ENCODE results near the gene DYNLL2.
"Not testable (repeated sequence)": the region's sequence is repeated elsewhere in the genome, so short reads cannot be mapped to it uniquely, and the experiment has no call there.

The DYNLL2 gene

GRCh38 chr17:58082870-58083490 is at the start of gene DYNLL2:
Gene DYNLL2 (plus strand): TSS chr17:58083419. CDS start chr17:58087091, 3,672 bp downstream.
- peak; percentile 94 for DNase-seq

GRCh38 chr17:58039975-58040374 is 43.2 kb upstream of the DYNLL2 start:
- DNase-seq, result no peak

- DNase-seq, result no peak
These were observed 42.8 kb upstream of the DYNLL2 start for GRCh38 chr17:58040386-58040785.

GRCh38 chr17:58041161-58041560 is 42.1 kb upstream of the DYNLL2 start:
- no peak for DNase-seq

- DNase-seq, result no peak
These were observed 39.7 kb upstream of the DYNLL2 start for GRCh38 chr17:58043221-58044181.

- not testable (repeated sequence) for DNase-seq
These were observed 39.0 kb upstream of the DYNLL2 start for GRCh38 chr17:58044256-58044655.

- DNase-seq, result no peak
These were observed 36.8 kb upstream of the DYNLL2 start for GRCh38 chr17:58046239-58047094.

GRCh38 chr17:58047376-58048150 is 35.7 kb upstream of the DYNLL2 start:
- DNase-seq, result no peak

GRCh38 chr17:58049533-58049932 is 33.7 kb upstream of the DYNLL2 start:
- no peak for DNase-seq

GRCh38 chr17:58050966-58051365 is 32.3 kb upstream of the DYNLL2 start:
- DNase-seq, result no peak

GRCh38 chr17:58051468-58051867 is 31.8 kb upstream of the DYNLL2 start:
- DNase-seq, result no peak

- no peak for DNase-seq
These were observed 30.8 kb upstream of the DYNLL2 start for GRCh38 chr17:58052407-58052806.

- DNase-seq, result no peak
These were observed 30.1 kb upstream of the DYNLL2 start for GRCh38 chr17:58052945-58053715.

- DNase-seq, result no peak
These were observed 28.6 kb upstream of the DYNLL2 start for GRCh38 chr17:58054641-58055040.

GRCh38 chr17:58056476-58056875 is 26.7 kb upstream of the DYNLL2 start:
- DNase-seq, result no peak

- DNase-seq, result no peak
These were observed 24.1 kb upstream of the DYNLL2 start for GRCh38 chr17:58059141-58059540.

GRCh38 chr17:58060596-58061191 is 22.5 kb upstream of the DYNLL2 start:
- peak; percentile 27 for DNase-seq

GRCh38 chr17:58061672-58062071 is 21.5 kb upstream of the DYNLL2 start:
- no peak for DNase-seq

- DNase-seq, result no peak
These were observed 18.0 kb upstream of the DYNLL2 start for GRCh38 chr17:58065238-58065637.

GRCh38 chr17:58066401-58066800 is 16.8 kb upstream of the DYNLL2 start:
- DNase-seq, result no peak

GRCh38 chr17:58072862-58073261 is 10.4 kb upstream of the DYNLL2 start:
- DNase-seq, result no peak
